ENCODE data around the gene EYA4. TPM values are rescaled to one million over a fixed set of nuclear protein-coding genes. Genes with fewer than 3 reads are reported as not detected.

EYA4 gene
- total RNA-seq, 1 donor from 2014 or later, result 0.78 TPM

DNA sequence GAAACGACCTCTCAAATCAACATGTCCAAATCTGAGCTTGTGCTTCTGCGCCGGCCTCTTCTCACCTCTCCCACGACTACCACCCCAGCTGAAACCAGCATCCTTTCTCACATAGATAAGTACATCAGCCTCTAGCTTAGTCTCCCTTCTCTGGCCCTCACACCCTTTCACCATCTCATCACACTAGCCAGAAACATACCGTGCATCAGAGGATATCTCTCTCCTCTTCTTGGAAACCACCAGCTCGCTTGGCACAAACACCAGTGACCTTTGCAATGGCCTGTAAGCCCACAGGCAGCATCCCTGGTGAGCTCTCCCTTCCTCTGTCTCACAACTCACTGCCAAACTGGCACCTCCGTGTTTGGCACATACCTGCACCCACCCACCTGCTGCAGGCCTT is 291.8 kb downstream of the EYA4 start:
- DNase-seq (ENCODE audit: extremely low spot score, unreplicated experiment), result no peak
- no peak overlapping the region for H3K27ac Mint-ChIP-seq (ENCODE audit: unreplicated experiment)
- TF ChIP-seq, protein P1, sequence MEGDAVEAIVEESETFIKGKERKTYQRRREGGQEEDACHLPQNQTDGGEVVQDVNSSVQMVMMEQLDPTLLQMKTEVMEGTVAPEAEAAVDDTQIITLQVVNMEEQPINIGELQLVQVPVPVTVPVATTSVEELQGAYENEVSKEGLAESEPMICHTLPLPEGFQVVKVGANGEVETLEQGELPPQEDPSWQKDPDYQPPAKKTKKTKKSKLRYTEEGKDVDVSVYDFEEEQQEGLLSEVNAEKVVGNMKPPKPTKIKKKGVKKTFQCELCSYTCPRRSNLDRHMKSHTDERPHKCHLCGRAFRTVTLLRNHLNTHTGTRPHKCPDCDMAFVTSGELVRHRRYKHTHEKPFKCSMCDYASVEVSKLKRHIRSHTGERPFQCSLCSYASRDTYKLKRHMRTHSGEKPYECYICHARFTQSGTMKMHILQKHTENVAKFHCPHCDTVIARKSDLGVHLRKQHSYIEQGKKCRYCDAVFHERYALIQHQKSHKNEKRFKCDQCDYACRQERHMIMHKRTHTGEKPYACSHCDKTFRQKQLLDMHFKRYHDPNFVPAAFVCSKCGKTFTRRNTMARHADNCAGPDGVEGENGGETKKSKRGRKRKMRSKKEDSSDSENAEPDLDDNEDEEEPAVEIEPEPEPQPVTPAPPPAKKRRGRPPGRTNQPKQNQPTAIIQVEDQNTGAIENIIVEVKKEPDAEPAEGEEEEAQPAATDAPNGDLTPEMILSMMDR (IDR thresholded peaks at IDR 0.05), result no peak
- no peaks in the 10 kb centered on the region for H3K9me3 Mint-ChIP-seq (ENCODE audit: unreplicated experiment)
- no peaks in the 10 kb centered on the region for H3K4me1 Mint-ChIP-seq (ENCODE audit: unreplicated experiment)
- no peaks in the 10 kb centered on the region for H3K36me3 Mint-ChIP-seq (ENCODE audit: unreplicated experiment)
- H3K27me3 Mint-ChIP-seq (ENCODE audit: unreplicated experiment), result peaks cover 24% of the 10 kb centered on the region
- H3K4me3 Mint-ChIP-seq (ENCODE audit: unreplicated experiment), result no peak overlapping the region

DNA sequence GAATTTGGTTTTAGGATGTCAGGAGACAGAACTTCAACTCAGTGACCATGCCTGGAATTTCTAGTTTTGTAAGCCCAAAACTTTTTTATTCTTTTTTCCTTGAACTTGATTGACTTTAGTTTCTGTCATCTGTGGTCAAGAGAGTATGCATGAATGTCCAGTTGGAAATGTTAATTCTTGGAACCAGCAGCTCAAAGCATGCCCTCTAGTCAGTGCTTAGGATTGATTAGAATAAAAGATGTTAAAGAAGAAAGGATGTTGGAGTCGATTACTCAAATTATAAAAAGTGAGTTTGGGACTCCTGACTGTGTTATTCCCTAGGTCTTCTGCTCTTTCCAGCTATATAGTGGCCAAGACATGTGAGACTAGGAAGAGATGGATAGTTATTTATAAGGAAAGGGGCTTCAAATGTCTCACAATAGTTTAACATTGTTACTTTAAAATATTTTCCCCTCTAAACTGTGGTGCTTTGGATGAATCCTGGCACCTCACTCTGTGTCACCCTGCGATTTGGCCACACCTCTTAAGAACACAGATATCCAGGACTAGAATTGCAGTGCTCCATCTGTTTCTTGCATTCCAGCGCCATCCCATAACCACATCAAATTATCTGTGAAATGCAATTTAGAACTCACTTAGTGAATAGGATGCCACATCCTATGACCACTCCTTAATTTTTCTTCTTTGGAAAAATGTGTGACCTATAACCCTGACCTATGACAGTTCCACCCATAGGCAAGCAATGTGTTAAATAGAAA is 298.5 kb downstream of the EYA4 start:
- H3K36me3 Mint-ChIP-seq (ENCODE audit: unreplicated experiment), result no peaks in the 10 kb centered on the region
- TF ChIP-seq, protein P1 (IDR thresholded peaks at IDR 0.05), result no peak
- H3K27ac Mint-ChIP-seq (ENCODE audit: unreplicated experiment), result no peak overlapping the region
- H3K4me3 Mint-ChIP-seq (ENCODE audit: unreplicated experiment), result no peak overlapping the region
- no peaks in the 10 kb centered on the region for H3K27me3 Mint-ChIP-seq (ENCODE audit: unreplicated experiment)
- no peaks in the 10 kb centered on the region for H3K9me3 Mint-ChIP-seq (ENCODE audit: unreplicated experiment)
- DNase-seq (ENCODE audit: extremely low spot score, unreplicated experiment), result no peak
- no peaks in the 10 kb centered on the region for H3K4me1 Mint-ChIP-seq (ENCODE audit: unreplicated experiment)

DNA sequence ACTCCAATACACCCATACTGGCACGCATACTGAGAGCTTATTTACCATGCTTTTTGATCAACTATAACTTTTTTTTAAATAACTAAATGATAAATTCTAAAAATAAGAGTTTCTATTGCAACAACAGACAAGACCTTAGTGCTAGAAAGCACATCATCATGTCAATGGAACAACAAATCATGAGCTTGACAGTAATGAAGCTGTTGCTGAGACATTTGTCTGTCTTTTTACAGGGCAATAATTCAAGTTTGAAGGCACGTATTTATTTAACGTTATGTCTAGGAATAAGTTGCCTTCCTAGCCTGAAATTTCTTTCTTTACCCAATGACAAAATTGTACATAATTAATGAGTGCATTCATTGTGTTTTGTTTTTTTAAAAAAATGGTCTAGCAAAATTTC is 299.2 kb downstream of the EYA4 start:
- TF ChIP-seq, protein P1 (IDR thresholded peaks at IDR 0.05), result no peak
- no peaks in the 10 kb centered on the region for H3K9me3 Mint-ChIP-seq (ENCODE audit: unreplicated experiment)
- no peak overlapping the region for H3K27ac Mint-ChIP-seq (ENCODE audit: unreplicated experiment)
- no peak overlapping the region for H3K4me3 Mint-ChIP-seq (ENCODE audit: unreplicated experiment)
- DNase-seq (ENCODE audit: extremely low spot score, unreplicated experiment), result no peak
- H3K36me3 Mint-ChIP-seq (ENCODE audit: unreplicated experiment), result no peaks in the 10 kb centered on the region
- H3K27me3 Mint-ChIP-seq (ENCODE audit: unreplicated experiment), result no peaks in the 10 kb centered on the region
- H3K4me1 Mint-ChIP-seq (ENCODE audit: unreplicated experiment), result peaks cover 4% of the 10 kb centered on the region

DNA sequence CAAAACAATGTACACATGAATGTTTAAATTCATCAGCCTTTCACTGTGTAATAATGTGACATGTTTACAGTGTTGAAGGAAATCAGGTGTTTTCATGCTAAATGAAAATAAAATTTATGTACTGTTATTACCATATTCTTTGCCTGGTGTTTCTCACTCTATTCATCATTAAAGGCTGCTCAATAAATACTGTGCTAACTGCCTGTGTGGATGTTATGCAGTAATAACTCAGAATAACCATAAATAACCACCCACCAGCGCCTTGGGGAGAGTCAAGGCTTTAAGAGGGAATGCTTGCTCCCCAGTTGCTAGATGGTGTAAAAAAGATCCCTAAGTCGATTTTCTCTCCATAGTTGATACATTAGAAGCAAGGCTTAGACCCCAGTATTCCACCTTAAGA is 299.9 kb downstream of the EYA4 start:
- Mint-ChIP-seq H3K4me3 (ENCODE audit: unreplicated experiment) (no peak overlapping the region), H3K36me3 (ENCODE audit: unreplicated experiment) (no peaks in the 10 kb centered on the region), H3K9me3 (ENCODE audit: unreplicated experiment) (no peaks in the 10 kb centered on the region), H3K4me1 (ENCODE audit: unreplicated experiment) (peaks cover 11% of the 10 kb centered on the region), H3K27ac (ENCODE audit: unreplicated experiment) (no peak overlapping the region), H3K27me3 (ENCODE audit: unreplicated experiment) (no peaks in the 10 kb centered on the region)
- TF ChIP-seq, protein P1 (IDR thresholded peaks at IDR 0.05), result no peak
- no peak for DNase-seq (ENCODE audit: extremely low spot score, unreplicated experiment)

DNA sequence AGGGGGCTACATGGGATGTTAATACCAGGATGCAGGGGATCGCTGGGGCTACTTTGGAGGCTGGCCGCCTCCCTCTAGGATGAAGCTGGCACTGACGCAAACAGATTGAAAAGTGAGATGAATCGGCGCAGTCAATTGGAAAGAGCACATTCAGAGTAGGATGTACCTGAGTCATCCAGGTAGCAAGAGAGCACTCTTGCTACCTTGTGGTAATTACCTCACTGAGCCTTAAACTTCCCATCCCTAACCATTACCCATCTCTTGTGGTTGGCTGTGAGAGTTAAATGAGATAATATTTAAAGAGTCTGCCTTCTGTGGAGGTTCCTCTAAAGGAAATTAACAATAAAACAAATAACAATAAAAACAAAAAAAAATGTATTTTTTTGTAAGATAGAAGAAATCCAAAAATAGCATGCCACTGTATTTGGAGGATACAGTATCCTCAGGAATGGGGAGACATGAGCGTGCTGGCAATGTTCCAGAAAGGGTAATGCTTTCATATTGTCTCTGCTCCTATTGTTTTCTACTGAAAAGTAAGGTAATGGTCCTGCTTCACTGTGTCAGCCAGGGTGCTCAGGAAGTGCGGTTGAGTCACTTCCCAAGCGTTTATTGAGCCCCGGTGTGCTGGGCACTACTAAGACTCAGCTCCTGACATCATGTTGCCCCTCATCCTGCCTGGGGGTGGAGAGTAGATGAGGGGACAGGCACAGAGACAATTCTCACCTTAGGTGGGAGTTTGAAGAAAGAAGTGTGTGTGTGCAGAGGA is 301.1 kb downstream of the EYA4 start:
- H3K27ac Mint-ChIP-seq (ENCODE audit: unreplicated experiment), result no peak overlapping the region
- no peak overlapping the region for H3K4me3 Mint-ChIP-seq (ENCODE audit: unreplicated experiment)
- no peaks in the 10 kb centered on the region for H3K9me3 Mint-ChIP-seq (ENCODE audit: unreplicated experiment)
- H3K27me3 Mint-ChIP-seq (ENCODE audit: unreplicated experiment), result no peaks in the 10 kb centered on the region
- TF ChIP-seq, protein P1 (IDR thresholded peaks at IDR 0.05), result no peak
- peaks cover 19% of the 10 kb centered on the region for H3K4me1 Mint-ChIP-seq (ENCODE audit: unreplicated experiment)
- H3K36me3 Mint-ChIP-seq (ENCODE audit: unreplicated experiment), result no peaks in the 10 kb centered on the region
- DNase-seq (ENCODE audit: extremely low spot score, unreplicated experiment), result no peak
